HG03520 (cell line): Measurements from ENCODE around the gene PLEKHA6.
"Not testable (repeated sequence)": the region's sequence is repeated elsewhere in the genome, so short reads cannot be mapped to it uniquely, and the experiment has no call there.

Source experiments
- ATAC-seq: cut with Tn5 transposase; IDR thresholded peaks from one replicate; pipeline ENCODE4 v1.9.1; 2021; ENCODE audit warnings: mild to moderate bottlenecking, moderate library complexity; ENCODE audit not compliant: unreplicated experiment

PLEKHA6 gene

DNA sequence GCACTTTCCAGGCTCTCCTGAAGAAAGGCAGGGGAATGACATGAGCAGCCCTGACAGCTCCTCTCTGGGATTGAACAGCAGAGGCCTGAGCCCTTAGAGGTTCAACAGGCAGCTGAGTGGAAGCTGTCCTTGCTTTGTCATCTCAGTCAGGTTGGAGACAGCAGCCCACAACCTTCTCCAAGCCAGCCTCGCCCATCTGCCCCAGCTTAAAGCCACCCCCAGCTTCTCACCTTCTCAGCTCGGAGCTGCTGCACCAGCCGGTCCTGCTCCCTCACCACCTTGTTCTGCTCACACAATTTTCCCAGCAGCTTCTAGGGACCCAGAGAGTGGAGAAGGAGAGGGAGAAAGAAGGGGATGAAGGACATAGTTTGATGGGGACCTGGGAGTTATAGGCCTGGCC is 110.8 kb downstream of the PLEKHA6 start:
- ATAC-seq = no peak

DNA sequence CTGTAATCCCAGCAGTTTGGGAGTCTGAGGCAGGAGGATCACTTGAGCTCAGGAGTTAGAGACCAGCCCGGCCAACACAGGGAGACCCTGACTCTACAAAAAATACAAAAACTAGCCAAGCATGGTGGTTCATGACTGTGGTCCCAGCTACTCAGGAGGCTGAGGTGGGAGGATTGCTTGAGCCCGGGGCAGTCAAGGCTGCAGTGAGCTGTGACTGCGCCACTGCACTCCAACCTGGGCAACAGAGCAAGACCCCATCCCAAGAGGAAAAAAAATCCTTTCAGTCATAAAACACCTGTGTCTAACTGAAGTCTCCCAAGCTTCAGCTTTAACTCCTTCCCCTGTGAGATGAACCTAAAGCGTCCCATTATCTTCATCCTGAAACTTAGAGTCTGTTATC is 112.9 kb downstream of the PLEKHA6 start:
- ATAC-seq = no peak

DNA sequence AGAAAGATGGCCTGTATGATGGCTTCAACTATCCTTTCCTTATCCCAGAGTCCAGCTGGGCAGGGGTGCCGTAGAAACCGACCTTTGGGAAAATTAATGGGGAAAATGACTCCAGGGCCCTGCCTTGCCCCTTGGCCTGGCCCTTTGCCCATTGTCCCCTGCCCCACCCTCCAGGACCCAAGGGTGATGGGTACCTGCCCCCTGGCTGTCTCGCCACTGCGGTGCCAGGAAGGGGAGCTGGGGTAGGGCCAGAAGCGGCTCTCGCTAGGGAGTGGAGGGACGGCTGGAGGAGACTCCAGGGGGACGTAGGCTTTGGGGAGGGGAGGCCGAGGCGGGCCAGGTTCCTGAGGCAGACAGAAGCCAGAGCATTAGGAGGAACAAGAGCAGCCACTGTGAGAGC is 116.8 kb downstream of the PLEKHA6 start:
- no peak for ATAC-seq

DNA sequence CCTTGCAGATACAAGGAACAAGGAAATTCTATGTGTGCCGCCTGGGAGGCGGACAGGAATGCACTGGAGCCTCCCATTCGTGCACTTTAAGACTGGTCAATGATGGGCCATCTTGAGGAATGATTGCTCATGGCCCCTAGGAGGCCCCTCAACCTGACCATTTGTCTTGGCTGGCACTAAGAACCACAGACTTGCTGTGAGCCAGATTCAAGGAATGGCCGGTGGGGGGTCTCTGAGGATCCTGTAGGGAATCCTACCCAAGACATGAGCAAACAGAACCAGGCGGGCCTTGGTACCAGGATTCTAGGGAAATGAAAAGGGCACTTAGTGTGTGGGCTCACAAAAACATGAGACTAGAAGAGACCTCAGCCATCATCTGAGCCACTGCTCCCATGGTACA is 117.8 kb downstream of the PLEKHA6 start:
- no peak for ATAC-seq

DNA sequence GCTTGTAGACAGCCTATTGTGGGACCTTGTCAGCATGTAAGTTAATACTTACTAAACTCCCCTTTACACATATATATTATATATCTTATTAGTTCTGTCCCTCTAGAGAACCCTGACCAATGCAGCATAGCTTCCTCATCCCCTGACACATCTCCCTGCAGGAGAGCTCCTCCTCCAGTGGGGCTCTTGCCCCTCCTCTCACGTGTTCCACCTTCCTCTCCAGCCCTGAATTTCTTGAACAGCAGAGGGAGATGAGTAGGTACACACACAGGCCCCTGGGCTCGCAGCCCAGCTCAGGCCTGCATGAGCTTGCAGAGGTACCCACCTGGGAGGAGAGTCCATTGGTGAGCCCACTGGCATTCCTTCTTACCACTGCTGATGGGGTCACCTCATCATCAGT is 118.7 kb downstream of the PLEKHA6 start:
- ATAC-seq = no peak

DNA sequence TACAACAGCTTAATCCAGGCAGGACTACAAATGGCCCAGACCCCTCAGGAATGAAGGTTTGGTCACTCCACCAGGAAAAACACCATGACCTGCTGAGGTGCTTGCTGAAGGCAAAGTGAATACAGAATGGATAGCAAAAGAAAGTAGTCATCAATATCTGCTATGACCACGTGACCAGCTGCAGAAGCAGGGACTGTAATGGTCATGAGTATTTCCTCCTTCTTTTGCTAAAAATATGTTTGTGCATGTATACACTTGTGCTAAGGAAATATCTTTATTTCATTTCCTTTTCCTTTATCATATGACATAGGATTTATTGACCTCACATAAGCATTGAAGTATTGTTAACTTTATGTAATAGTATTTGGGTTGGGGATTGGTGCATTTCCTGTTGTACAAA is 119.5 kb downstream of the PLEKHA6 start:
- no peak for ATAC-seq

DNA sequence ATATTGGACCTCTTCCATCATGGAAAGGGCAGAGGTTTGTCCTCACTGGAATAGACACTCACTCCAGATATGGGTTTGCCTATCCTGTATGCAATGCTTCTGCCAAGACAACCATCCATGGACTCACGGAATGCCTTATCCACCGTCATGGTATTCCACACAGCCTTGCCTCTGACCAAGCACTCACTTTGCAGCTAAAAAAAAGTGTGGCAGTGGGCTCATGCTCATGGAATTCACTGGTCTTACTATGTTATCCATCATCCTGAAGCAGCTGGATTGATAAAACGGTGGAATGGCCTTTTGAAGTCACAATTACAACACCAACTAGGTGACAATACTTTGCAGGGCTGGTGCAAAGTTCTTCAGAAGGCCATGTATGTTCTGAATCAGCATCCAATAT is 120.3 kb downstream of the PLEKHA6 start:
- ATAC-seq = not testable (repeated sequence)

DNA sequence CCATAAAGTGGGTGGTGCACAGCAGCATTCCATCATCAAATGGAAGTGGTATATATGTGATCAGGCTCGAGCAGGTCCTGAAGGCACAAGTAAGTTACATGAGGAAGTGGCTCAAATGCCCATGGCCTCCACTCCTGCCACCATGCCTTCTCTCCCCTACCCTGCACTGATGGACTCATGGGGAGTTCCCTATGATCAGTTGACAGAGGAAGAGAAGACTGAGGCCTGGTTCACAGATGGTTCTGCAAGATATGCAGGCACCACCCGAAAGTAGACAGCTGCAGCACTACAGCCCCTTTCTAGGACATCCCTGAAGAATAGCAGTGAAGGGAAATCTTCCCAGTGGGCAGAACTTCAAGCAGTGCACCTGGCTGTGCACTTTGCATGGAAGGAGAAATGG is 121.2 kb downstream of the PLEKHA6 start:
- ATAC-seq = not testable (repeated sequence)

DNA sequence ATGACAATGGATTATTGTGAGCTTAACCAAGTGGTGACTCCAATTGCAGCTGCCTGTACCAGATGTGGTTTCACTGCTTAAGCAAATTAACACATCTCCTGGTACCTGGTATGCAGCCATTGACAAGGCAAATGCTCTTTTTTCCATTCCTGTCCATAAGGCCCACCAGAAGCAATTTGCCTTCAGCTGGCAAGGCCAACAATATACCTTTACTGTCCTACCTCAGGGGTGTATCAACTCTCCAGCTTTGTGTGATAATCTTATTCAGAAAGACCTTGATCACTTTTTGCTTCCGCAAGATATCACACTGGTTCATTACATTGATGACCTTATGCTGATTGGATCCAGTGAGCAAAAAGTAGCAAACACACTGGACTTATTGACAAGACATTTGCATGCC is 122.2 kb downstream of the PLEKHA6 start:
- ATAC-seq = not testable (repeated sequence)

DNA sequence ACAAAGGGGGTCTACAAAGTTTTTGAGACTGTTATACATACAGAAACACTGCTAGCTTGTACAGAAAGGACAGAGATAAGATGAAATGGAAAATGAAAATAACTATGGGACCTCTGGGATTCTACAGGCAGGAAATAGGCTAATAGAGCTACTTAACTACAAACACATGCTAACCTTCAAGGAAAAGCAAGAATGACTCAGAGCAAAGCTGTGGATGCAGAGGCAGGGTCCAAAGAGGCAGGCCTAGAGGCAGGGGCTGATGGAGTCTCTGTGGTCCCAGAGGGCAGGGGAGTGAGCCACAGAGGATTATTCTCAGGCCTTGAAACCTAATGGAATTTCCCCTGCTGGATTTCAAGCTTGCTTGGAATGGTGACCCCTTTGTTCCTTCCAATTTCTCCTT is 127.2 kb downstream of the PLEKHA6 start:
- ATAC-seq = no peak

DNA sequence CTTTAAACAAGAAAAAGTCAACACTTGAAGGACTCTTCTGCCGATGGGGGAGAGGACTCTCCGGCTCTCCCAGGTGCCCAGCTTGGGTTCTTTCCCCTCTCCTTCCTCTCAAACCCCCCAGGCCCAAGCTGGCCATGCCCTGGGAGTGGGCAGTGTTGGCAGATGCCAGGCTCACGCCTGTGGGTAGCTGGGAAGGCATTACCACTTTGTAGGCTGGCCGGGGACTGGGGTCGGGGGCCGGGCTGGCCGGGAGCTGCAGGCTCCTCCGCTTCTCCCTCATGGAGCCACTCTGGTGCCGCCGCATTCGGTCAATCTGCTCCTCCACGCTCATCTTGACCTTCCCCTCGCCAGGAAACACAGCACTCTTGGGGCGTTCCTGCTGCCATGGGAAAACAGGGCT is 129.5 kb downstream of the PLEKHA6 start:
- ATAC-seq = no peak

DNA sequence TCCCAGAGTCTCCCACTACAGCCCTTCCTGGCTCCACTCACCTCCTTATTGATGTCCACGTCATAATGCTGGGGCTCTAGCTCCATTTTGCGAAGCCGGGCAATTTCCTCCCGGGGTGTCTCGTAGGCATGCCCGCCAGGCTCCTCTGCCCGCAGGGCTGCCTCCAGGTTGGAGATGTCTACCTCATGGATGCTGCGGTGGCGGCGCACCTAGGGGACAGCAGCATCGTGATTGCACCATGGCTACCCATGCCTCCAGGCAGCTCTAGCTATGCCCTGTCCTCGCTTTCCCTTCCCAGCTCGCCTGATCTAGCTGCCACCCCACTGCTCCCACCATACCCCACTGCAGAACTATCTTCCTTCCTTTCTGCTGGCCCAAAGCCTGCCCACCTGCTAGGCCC is 130.8 kb downstream of the PLEKHA6 start:
- no peak for ATAC-seq

DNA sequence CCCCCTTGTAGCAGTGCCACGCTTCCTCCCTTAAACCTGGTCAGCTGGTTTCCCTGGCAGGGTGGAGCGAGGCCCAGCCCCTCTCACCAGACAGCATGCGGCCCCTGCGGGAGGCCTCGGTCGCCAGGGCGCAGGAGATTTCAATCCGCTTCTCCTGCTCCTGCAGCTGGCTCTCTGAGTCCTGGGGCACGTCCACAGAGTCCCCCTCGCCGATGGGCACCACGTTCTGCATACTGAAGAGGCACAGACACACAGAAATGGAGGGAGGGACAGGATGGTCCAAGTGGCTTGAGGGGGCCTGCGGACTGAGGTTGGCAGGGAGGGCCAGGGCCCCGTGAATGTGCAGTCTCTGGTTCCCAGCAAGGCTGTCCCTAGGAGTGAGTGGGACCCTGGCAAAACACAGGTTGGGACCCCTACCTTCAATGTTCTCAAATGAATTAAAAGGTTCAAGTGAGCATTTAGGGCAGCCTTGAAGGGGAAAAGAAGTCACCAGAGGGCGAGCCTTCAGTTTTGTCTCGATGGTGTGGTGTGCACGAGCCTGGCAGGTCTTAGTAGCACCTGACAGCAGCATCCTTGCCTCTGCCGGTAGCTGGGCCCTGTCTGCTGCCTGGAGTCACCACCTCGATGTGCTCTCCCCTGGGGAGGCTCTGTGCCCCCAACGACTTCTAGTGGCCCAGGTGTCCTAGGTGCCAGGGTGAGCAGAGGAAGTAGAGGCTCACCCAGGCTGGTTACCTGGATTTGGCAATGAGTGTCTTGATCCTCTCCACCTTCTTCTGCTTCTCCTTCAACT is 131.5 kb downstream of the PLEKHA6 start:
- no peak for ATAC-seq

DNA sequence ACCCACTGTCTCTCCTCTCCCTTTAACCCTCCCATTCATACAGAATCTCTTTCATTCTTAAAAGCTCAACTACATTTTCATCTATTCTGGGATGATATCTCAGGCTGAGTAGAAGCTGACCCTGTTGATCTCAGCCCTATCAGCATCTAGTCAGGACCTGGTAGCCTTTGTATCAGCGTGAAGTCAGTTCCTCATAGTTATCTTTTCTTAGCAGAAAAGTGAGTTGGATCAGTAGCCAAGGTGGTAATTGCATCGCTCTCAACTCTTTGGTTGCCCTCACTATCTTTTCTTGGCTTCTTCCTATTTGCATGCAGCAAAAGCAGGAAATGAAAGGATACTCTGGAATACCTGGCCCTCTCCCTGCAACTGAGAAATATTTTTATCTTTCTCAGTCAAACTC is 132.4 kb downstream of the PLEKHA6 start:
- ATAC-seq = no peak

DNA sequence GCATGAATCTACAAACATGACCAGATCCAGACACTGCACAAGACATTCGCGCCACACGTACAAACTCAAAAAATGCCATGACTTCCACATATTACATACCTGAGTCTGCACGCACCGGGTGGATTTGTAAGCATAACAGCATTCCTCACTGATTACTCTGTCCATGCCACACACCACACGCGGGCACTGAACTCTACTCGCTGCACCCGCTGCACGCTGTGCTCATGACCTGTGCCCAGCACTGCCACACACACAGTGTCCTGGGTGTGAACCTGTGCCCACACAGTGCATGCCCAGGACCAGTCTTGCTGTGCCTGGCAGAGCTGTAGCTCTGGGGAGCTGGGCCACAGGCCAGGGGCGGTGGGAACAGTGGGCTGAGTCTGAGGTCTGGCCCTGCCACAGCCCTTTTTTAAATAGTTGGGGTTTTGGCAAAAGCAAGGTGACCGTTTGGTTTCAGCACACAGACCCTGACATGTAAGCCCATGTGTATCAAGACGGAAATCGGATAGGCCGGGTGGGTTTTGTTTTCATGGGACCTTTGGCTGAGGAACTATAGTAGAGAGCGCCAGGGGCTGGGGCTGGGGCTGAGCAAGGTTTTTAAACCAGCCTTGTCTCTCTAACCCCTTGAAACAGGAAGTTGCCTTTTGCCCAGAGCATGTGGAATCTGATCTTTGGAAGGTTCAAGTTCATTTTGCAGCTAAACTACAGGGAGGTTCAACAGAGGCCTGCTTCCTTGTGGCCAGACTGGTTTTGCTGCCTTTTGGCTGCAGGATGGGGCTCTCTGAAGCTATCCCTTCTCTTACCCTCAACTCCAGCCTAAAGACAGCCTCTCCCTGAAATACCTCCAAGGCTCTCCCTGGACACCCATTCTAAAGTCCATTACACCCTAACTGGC is 133.6 kb downstream of the PLEKHA6 start:
- no peak for ATAC-seq

DNA sequence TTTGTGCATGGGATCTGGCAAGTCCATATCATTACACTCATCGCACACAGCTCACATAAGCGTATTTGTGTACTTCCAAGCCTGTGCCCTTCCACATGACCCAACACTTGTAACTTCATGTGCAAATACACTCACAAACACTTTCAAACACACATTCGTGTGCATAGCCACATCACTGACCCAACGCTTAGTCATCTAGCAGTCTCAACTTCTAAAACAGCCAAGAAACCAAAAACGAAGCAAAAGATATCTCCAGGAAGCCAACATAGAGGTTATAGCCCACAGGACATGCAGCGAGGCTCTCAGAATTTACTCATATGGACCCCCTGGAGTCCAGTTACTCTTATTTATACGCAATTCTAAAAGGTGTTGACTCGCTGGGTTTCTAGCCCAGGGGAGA is 135.1 kb downstream of the PLEKHA6 start:
- ATAC-seq = no peak

DNA sequence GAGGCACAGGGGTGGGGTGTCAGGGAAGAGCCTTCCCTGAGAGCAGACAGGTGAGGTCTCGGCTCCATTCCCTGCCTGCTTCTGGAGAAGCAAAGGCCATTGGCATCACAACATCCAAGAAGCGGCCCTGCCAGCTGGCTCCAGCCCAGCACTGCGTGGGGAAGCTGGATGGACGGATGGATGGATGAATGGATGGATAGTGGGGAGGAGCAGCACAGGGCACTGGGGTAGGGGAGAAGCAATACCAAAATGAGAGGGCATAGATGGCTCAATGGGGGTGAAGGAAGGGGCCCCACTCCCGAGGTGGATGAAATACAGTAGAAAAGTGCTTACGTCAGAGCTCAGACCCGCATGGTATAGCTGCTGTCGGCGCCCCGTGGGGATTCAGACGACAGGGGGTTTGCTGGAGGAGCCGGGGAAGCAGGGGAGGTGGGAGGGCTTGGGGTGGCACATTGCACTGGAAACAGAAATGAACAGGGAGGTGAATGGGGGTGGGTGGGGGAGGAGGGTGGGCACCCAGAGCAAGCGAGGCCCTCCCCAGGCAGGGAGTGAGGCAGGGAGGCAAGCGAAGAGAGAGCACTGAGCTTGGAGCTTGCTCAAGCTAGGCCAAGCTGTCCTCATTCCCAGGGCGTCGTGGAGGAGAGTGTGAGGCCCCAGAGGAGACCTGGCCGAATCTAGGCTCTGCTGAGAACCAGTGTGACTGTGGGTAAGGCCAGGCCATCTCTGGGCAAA is 136.4 kb downstream of the PLEKHA6 start:
- ATAC-seq = no peak

DNA sequence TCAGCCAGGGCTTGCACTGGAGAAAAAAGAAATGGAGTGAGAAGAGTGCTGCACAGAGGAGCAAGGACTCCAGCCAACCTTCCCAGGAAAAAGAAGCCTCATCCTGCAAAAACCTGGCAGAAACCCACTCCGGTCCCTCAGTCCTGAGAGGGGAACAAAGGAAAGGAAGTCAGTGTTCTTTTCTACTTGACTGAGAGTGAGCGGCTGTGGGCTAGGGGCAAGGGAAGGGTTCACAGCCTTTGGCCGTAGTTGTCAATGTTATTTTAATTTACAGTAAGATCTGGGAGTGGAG is 137.0 kb downstream of the PLEKHA6 start:
- ATAC-seq = no peak

DNA sequence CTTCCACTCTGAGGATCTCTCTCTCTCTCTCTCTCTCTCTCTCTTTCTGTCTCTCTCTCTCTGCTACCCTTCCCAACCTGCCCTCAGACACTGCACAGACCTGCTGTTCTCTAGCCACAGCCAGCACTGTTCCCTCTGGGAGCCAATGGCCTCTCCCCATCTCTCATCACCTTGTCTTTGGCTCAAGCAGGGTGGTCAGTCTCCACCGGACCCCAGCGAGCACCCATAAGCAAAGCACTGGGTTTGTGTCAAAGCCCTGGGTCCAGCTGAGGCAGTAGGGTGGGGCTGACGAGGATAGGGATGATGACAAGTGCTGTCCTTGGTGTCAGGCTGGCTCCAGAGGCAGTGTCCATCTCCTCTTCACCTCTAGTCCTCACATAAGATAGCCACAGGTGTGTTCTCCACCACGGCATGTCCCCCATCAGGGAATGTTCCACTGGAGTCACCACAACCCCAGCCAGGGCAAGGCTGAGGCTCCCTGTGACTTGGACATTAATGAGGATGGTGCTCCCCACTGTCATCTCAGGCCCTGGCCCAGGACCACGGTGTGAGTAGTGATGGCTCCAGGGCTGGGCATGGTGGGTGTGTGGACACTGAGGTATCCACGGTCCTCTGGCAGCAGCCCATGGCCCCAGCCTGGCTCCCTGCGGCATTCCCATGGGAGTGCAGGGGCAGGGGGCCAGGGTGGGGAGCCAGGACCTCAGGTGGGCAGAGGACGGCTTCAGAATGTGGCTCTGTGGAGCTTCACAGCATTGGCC is 137.5 kb downstream of the PLEKHA6 start:
- ATAC-seq = no peak

DNA sequence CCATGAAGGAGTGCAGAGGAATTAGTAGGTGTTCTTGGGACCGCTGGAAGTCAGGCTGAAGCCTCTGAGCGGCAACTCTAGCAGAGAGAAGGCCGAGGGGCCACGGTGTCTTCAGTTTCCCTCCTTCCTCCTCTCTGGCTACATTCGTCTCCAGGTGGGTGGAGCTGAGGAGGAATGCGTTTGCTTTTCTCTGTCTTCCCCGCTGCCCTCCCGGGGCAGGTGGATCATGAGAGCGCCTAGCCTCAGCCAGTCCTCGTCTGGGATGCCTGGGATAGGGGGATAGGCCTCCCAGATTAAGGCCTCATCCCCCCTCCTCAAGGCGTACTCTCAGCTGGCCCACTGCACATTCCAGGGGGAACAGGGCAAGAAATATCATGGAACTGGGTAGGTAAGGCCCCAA is 138.5 kb downstream of the PLEKHA6 start:
- ATAC-seq = no peak
